Upper lobe of right lung (tissue), 1 donor: Measurements from ENCODE around the gene FRMD4A. TPM values are rescaled to one million over a fixed set of nuclear protein-coding genes. Genes with fewer than 3 reads are reported as not detected.
"Not testable (repeated sequence)": the region's sequence is repeated elsewhere in the genome, so short reads cannot be mapped to it uniquely, and the experiment has no call there.

ENCODE experiments used
- ATAC-seq: fragments of 200-7000 bp; cut with Tn5 transposase; one replicate; pipeline ENCODE4 v1.9.1; 2020; ENCODE audit warnings: mild to moderate bottlenecking, moderate library complexity
- DNase-seq: peaks from one replicate; pipeline ENCODE4 v3.0.0-alpha.2; 2020
- H3K27ac ChIP-seq: fragments of 200-600 bp; one replicate; pipeline ENCODE4 v1.8.0; 2022
- H3K27me3 ChIP-seq: fragments of 200-600 bp; one replicate; pipeline ENCODE4 v1.8.0; 2022; ENCODE audit warnings: mild to moderate bottlenecking
- H3K36me3 ChIP-seq: fragments of 200-600 bp; one replicate; pipeline ENCODE4 v1.8.0; 2022
- H3K4me1 ChIP-seq: fragments of 200-600 bp; one replicate; pipeline ENCODE4 v1.8.0; 2022
- H3K4me3 ChIP-seq: fragments of 200-600 bp; one replicate; pipeline ENCODE4 v1.8.0; 2022; ENCODE audit warnings: mild to moderate bottlenecking
- H3K9me3 ChIP-seq: fragments of 200-600 bp; one replicate; pipeline ENCODE4 v1.8.0; 2022
- CTCF ChIP-seq: fragments of 200-600 bp; IDR thresholded peaks from one replicate; pipeline ENCODE4 v1.8.0; 2022; ENCODE audit warnings: antibody characterized with exemption
- intact Hi-C: fragments of 100-400 bp; cut with DNase I; formaldehyde crosslinking; loops from one replicate; pipeline ENCODE4 v1.11.0; 2022
- total RNA-seq: library from RNA; stranded (reverse); fragmentation: NEBNext Ultra II Directional; extraction: Animal tissue kit (Norgen Biotek cat#: 25700); gene quantifications from one replicate; pipeline ENCODE4 v1.2.1, GENCODE V29; 2021
- donor health status: DM: no; HTN: yes; CAD: no; lungs with severe emphysema.

The FRMD4A gene
- total RNA-seq, 1 donor from 2014 or later = 38.3 TPM

GRCh38 chr10:14225379-14225778, 105.3 kb downstream of the FRMD4A start:
- Histone ChIP-seq H3K4me3 (no peak overlapping the region), H3K36me3 (no peaks in the 10 kb centered on the region), H3K27ac (no peak overlapping the region), H3K4me1 (no peaks in the 10 kb centered on the region), H3K9me3 (no peaks in the 10 kb centered on the region), H3K27me3 (no peaks in the 10 kb centered on the region)
- no peak for ATAC-seq
- intact Hi-C loops = no loop called here
- no peak for DNase-seq
- no peak for TF ChIP-seq CTCF

- ATAC-seq (no peak), DNase-seq (no peak)
- H3K4me3 ChIP-seq = no peak overlapping the region
- H3K4me1 ChIP-seq = no peaks in the 10 kb centered on the region
- TF ChIP-seq CTCF = no peak
- H3K36me3 ChIP-seq = no peaks in the 10 kb centered on the region
- no peaks in the 10 kb centered on the region for H3K27me3 ChIP-seq
- no peaks in the 10 kb centered on the region for H3K9me3 ChIP-seq
- no peak overlapping the region for H3K27ac ChIP-seq
- intact Hi-C loops = no loop called here
Measured at GRCh38 chr10:14220026-14220425, 110.7 kb downstream of the FRMD4A start.

- intact Hi-C loops = no loop called here
- H3K4me3 ChIP-seq = no peak overlapping the region
- H3K27me3 ChIP-seq = no peaks in the 10 kb centered on the region
- ATAC-seq = no peak
- H3K9me3 ChIP-seq = no peaks in the 10 kb centered on the region
- no peak overlapping the region for H3K27ac ChIP-seq
- DNase-seq = no peak
- H3K36me3 ChIP-seq = no peaks in the 10 kb centered on the region
- no peaks in the 10 kb centered on the region for H3K4me1 ChIP-seq
- TF ChIP-seq CTCF = no peak
Measured at GRCh38 chr10:14219411-14219810, 111.3 kb downstream of the FRMD4A start.

GRCh38 chr10:14215641-14216040, 115.1 kb downstream of the FRMD4A start:
- H3K4me3 ChIP-seq = no peak overlapping the region
- H3K9me3 ChIP-seq = no peaks in the 10 kb centered on the region
- no peaks in the 10 kb centered on the region for H3K27me3 ChIP-seq
- H3K4me1 ChIP-seq = no peaks in the 10 kb centered on the region
- intact Hi-C loops = no loop called here
- DNase-seq (no peak), ATAC-seq (no peak)
- no peaks in the 10 kb centered on the region for H3K36me3 ChIP-seq
- H3K27ac ChIP-seq = no peak overlapping the region
- no peak for TF ChIP-seq CTCF

- ATAC-seq, intact Hi-C loops, H3K27me3 ChIP-seq, H3K4me3 ChIP-seq, DNase-seq, H3K9me3 ChIP-seq, H3K4me1 ChIP-seq, H3K36me3 ChIP-seq, H3K27ac ChIP-seq: not testable (repeated sequence)
Measured at GRCh38 chr10:14213703-14214102, 117.0 kb downstream of the FRMD4A start.

GRCh38 chr10:14211610-14212009, 119.1 kb downstream of the FRMD4A start:
- no peak for TF ChIP-seq CTCF
- Histone ChIP-seq H3K27me3 (no peaks in the 10 kb centered on the region), H3K4me1 (no peaks in the 10 kb centered on the region), H3K9me3 (no peaks in the 10 kb centered on the region), H3K27ac (no peak overlapping the region), H3K36me3 (no peaks in the 10 kb centered on the region), H3K4me3 (no peak overlapping the region)
- ATAC-seq = no peak
- intact Hi-C loops = no loop called here
- no peak for DNase-seq
